Activated CD8-positive, alpha-beta memory T cell treated with anti-CD3 and anti-CD28 coated beads for 4 hours (primary cell): Measurements from ENCODE around the gene HNRNPK.

Experiments used
- DNase-seq, 2 donors: peaks; one replicate each; pipeline ENCODE4 v3.0.0-alpha.2; 2020; ENCODE audit warnings: low read depth in 2 of 2

HNRNPK gene

DNA sequence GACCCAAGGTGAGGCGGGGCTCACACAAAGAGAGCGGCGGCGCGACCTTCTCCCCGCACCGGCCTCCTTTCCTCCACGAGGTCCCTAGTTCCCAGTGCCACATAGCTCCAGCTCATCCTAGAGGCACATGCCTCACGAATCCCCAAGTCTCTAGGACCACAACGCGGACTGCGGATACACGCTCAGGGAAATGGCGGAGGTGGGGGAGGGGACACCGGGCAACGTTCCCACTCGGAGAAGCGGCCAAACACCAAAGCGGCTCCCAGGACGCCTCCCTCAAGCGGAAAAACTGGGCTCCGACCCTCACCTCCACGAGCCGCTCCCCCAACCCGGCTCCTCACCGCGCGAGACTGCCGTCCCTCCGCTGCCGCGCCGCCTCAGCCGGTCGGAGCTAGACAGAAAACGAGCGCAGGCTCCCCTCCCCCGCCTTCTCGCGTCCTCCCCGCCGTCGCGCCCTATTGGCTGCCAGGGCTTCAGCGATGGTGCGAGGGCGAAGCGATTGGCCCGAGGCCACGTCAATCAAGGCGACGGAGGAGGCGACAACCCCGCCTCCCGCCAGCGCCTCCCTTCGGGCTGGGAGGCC, at the start of gene HNRNPK:
Gene HNRNPK, minus strand, starts transcription at position 404 of the 583 bp plus-strand sequence. CDS start 1,963 bp downstream, outside the sequence.
- DNase-seq, result peak; percentile 98

DNA sequence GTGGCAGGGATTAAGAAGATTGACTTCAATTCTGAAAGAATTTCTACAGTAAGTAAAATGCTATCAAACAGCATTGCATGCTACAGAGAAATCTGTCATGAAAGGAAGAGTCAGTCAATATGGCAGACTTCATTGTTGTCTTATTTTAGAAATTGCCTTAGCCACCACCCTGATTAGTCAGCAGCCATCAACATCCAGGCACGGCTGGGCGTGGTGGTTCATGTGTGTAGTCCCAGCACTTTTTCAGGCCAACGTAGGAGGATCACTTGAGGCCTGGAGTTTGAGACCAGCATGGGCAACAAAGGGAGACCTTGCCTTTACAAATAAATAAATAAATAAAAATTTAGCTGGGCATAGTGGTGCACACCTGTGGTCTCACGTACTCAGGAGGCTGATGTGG, 47.2 kb upstream of the HNRNPK start:
- no peak for DNase-seq

DNA sequence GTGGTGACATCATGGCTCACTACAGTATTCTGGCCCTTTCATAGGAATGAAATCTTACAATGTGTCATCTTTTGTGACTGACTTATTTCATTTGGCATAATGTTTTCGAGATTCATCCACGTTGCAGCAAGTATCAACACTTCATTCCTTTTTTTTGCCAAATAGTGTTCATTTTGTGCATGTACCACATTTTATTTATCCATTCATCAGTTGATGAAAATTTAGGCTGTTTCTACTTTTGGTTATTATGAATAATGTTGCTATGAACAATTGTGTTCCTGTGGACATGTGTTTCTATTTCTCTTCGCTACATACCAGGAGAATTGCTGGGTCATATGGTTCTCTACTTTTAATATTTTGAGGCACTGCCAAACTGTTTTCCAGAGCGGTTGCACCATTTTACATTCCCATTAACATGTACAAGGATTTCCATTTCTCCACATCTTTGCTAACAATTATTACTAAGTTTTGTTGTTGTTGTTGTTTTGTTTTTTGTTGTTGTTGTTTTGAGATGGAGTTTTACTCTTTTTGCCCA, 44.1 kb upstream of the HNRNPK start:
- no peak for DNase-seq

DNA sequence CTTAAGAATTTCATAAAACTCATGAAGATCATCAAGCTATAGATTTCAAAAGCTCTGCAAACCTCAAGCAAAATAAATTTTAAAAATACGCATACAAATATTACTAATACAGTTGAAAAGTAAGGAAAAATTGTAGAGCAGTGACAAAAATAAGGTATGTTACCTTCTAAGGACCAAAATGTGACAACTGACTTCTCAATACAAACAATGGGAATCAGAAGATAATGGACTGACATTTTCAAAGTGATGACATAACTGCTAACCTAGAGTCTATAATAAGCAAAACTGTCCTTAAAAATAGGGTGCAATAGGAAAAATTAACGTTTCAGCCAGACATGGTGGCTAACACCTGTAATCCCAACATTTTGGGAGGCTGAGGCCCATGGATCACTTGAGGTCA, 27.6 kb upstream of the HNRNPK start:
- DNase-seq, result no peak

DNA sequence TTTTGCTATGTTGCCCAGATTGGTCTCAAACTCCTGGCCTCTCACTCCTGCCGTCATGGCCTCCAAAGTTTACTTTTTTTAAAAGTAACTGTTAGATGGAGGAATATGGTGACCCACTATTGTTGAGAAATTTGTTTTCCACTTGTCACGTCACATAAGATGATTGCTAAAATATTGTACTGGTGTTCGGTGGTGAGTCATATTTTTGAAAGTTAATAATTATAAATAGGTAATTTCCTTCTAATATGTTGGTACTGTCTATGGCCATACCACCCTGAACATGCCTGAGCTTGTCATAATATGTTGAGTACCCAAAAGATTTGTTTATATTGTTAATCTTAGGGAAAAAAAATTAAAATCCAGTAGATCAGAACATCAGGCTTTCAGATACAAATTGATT, 23.2 kb upstream of the HNRNPK start:
- no peak for DNase-seq

DNA sequence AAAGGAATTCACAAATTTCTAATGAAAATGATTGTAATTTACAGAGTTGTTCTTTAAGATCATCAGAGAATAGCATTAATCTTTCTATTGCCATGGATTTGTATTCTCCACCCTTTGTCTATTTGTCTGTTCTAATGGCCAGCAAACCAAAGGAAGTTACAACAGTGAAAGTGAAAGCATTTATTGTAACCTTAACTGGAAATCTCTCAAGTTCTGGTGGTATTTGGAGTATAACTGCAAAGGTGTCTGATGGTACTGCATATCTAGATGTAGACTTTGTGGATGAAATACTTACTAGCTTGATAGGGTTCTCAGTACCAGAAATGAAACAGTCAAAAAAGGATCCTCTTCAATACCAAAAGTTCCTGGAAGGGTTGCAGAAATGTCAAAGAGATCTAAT, 22.3 kb upstream of the HNRNPK start:
- no peak for DNase-seq

DNA sequence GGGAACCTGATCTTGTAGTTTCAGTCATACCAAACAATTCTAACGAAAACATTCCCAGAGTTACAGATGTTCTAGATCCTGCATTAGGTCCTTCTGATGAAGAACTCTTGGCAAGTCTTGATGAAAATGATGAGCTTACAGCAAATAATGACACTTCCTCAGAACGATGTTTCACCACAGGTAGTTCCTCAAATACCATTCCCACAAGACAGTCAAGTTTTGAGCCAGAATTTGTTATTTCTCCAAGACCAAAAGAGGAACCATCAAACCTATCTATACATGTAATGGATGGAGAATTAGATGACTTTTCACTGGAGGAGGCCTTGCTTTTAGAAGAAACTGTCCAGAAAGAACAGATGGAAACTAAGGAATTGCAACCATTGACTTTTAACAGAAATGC, 21.6 kb upstream of the HNRNPK start:
- DNase-seq, result no peak

DNA sequence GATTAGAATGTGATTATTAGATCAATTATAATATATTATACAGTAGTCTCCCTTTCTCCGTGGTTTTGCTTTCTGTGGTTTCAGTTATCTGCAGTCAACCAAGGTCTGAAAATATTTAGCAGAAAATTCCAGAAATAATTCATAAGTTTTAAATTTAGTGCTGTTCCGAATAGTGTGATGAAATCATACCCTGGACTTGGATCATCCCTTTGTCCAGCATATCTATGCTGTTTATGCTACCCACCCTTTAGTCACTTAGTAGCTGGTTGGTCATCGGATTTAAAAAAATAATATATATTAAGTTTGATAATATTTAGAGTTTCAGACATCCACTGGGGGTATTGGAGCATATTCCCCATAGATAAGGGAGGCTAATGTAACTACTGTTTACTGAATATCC, 20.2 kb upstream of the HNRNPK start:
- DNase-seq, result no peak

DNA sequence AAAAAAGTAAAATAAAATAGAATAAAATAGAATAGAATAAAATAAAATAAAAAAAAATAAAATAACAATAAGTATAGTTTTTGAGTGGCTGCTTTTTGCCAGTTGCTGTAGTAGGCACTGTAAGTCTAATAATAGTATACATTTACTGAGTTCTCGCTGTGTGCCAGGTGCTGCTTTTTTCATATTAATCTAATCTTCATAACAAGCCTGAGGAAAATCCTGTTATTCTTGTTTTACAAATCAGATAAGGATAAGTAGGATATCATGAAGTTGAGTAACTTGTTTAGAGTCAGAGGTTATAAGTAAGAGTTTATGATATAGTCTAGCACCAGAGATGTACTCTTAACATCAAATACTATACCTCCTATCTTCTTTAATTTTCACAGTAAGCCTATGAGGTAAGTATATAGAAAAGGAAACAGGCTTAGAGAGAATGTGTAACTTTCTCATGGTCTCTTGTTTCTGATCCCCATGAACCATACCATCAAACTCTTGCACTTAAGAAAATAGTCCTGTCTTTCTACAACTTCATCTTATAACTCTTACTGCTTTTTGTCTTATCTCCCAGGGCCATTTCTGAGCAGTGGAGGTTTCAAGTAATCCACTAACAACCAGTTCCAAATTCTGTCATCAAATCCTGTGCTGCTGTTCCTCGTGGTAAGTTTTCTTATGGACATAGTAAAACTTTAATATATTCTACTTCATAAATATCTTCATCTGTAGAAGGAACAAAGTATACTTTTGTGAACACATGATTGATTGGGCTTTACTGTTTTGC, 19.3 kb upstream of the HNRNPK start:
- DNase-seq, result no peak

DNA sequence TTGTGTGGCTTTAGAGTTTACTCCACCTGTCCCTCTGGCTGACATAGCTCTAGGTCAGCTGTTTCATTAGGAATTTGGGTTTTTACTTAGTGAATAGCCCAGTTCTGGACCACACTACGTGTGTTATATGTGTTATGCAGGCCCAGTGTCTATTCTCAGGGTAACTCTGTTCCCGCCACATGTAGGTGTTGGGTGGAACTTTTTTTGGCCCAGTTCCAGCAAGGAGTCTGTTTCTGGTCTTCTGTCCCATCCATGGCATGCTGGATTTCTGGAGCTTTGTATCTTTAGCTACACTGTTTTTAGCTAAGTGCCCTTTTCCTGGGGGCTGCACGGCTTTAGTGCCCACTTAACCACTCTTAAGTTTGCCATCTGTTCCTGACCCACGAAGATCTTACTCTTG, 16.1 kb upstream of the HNRNPK start:
- DNase-seq, result no peak

DNA sequence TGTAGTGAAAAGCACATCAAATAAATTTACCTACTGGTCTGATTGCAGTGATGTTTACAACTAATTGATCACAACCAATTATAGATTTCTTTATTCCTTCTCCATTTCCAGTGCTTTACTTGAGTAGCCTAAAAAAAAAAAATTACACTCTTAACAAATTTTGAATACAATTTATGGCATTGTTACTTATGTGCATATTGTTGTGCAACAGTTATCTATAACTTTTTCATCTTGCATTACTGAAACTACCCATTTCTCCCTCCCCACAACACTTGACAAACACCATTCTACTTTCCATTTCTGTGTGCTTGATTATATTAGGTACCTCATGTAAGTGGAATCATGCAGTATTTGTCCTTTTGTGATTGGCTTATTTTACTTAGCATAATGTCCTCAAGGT, 12.9 kb upstream of the HNRNPK start:
- DNase-seq, result no peak

DNA sequence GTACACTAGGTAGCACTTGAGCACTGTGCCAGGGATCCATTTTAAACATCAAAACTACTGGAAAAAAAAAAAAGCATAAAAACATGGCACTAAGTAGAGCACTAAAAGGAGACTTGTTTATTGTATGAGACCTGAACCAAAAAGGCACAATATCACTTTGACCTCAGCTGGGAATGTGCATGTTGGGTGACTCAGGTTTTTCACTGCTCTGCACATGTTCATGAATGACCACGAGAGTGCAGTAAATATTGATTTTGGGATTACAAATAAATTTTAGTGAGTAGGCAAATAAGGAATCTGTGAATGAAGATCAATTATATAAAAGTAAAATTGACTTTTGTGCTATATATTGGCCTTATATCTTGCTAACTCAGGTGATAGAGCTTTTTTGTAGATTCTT, 12.4 kb upstream of the HNRNPK start:
- no peak for DNase-seq

DNA sequence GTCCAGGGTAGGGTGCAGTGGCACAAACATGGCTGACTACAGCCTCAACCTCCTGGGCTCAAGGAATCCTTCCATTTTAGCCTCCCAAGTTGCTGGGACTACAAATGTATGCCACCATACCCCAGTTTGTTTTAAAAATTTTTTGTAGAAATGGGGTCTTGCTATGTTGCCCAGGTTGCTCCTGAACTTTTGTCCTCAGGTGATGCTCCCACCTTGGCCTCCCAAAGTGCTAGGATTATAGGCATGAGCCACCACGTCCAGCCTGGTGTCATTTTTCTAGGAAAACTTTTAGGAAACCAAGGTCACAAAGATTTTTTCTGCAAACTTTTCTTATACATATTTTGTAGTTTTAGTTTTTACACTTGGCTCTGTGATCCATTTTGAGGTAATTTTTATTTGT, 11.3 kb upstream of the HNRNPK start:
- DNase-seq, result no peak

DNA sequence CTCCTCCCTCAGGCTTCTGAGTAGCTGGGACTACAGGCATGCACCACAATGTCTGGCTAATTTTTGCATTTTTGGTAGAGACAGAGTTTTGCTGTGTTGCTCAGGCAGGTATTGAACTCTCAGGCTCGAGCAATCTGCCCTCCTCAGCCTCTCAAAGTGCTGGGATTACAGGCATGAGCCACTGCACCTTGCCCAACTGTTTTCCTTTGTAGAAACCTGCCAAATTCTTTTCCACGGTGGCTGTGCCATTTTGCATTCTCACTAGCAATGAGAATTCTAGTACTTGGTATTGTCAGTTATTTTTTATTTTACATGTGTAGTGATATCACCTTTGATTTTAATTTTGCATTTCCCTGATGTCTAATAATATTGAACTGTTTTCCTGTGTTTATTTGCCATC, 8.4 kb upstream of the HNRNPK start:
- DNase-seq, result no peak

DNA sequence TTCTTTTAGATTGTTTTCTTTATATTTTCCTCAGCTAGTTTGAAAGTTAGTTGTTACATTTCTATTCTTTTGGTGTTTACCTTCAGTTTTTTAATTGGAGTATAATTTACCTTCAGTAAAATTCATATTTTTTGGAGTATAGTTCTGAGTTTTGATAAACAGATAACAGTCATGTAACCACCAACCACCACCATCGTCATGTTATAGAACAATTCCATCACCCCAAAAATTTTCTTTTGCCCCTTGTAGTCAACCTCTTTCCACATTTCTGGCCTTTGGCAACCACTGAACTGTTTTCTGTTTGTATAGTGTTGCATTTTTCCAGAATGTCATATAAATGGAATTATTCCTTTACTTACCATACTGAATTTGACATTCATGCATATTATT, 7.4 kb upstream of the HNRNPK start:
- DNase-seq, result no peak

DNA sequence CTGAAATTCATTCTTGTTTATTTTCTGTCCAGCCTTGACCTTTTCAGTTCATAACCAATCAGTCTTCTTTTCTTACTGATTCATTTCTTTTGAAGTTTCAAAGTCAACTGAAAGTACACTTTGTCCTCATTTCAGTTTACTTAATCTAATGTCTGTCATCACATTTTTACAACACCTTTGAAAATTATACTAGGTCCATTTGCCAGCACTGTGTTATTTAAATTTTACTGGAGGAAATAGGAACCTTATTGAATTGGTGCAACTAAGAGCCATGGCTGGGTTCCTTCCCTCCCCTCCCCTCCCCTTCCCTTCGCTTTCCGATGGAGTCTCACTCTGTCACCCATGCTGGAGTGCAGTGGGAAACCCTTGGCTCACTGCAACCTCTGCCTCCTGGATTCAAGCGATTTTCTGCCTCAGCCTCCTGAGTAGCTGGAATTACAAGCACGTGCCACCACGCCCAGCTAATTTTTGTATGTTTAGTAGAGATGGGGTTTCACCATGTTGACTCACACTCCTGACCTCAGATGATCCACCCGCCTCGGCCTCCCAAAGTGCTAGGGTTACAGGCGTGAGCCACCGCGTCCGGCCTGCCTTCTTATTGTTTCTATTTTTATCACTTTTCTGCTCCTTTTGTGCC, 6.9 kb upstream of the HNRNPK start:
- no peak for DNase-seq

DNA sequence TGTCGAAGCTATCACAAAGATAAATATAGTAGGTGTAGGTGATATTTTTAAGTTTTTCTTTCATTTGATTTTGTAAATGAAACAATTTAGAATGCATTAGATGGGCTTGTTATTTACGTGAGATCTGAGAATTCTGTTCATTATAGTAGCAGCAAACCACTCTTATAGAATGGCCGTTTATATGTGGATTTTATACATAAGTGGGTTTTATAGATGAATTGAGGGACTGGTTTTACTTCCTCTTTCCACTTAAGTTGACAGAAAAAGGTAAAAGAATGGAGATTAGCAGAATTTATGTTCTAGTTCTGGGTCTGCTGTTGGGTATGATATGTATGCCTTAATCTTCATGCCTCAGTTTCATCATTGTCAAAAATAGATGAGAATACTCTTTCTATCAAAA, 6.2 kb upstream of the HNRNPK start:
- no peak for DNase-seq

DNA sequence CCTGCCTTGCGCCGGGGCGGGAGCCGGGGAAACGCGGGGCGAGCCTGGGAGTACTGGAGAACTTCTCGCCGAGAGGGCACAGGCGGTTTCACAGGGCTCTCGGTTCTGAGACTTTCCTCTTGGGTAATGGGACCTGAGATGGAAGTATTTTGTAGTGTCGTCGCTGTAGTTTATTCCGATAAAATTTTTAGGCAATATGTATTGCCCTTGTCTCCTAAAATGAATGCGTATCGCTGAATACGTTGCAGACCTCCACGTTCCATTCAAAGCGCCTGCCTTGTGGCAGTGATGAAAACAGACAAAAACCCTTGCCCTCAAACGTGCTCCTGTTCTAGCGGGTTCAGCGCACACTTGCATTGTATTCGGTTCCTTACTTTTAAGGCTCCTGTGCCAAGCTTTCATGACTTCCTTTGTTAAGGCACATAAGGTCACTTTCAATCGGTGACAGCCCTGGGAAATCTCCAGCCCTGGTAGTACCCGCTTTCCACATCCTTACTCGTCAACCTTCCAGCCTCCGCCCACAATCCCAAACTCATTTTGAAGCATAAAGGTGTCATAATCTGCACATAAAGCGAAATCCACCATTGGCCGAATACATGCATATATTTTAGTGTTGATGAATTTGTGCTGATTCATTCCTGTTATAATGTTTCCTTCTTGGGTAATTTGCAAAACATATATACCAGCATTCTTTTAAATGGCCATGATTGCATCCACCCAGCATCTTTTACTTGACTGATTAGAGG, 1.3 kb upstream of the HNRNPK start:
- no peak for DNase-seq

DNA sequence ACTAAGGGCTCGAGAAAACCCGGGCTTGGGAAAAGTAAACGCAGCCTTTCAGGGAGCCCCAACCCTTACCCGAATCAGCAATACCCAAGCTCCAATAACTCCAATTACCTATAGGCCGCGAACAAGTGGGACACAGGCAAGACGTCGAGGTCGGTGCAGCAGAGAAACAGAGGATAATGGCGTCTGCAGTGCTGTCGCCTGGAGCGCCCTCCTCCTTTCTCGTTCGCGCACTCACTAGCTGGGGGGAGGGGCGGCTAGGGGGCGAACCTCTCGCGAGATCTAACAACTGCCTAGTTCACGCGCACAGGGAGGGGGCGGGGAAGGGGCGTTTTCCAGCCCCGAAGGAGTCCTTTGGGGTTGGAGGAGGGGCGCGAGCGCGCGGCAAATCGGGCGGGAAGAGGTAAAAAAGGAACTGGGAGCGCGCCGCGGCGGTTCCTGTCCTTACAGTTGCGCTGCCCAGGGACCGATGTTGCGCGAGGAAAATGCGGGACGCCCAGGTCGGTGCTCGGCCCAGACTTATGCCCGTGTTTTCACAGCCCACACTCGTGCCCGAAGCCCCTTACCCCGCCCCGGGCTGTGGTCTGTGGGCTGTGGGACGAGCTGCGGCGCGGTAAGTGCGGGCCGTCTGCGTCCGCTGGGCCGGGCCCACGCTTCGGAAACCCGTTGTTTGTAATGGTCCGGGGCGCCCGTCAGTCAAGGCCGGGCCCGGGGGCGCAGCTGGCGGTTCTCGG, 545 bp upstream of the HNRNPK start, which contains the start of gene RMI1:
Gene RMI1, plus strand, starts transcription at position 411 of the 731 bp plus-strand sequence. CDS start 20,182 bp downstream, outside the sequence.
- peak; percentile 98 to 99 for DNase-seq

DNA sequence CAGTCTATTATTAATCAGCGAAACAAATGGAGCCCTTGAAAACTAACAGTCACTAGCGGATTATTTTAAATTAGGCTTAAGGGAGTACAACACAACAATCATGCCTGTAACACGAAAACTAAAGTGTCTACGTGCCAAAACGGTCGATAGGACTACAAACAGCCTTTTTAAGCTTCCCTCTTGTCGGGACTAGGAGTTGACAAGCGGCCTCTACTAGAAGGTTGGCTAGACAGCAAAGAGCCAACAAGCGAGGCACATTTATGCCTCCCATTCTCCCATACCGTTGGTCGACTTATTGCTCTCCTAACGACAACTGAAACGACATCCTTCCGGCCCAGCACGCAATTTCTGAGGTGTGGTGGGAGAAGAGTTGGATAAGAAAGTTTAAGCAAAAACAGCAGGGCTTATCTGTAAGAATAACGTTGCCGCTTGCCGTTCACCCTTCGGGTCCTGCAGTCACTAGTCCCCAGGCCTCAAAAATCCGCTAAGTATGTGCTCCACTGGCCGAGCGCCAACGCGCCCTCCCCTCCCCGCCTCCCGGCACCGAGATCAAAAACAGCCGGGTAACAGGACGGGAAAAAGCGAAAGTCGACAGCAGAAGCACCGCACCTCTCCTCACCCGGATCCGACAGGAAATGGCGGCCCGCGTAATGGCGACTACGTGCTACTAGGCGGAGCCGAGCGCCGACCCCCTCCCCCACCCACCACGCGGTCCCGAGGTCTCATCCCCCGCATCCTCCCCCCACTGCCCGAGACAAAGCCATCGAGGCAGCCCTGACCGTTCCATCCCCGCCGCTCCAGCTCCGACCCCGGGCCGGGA, 813 bp downstream of the HNRNPK start:
- peak; percentile 73 to 82 for DNase-seq

DNA sequence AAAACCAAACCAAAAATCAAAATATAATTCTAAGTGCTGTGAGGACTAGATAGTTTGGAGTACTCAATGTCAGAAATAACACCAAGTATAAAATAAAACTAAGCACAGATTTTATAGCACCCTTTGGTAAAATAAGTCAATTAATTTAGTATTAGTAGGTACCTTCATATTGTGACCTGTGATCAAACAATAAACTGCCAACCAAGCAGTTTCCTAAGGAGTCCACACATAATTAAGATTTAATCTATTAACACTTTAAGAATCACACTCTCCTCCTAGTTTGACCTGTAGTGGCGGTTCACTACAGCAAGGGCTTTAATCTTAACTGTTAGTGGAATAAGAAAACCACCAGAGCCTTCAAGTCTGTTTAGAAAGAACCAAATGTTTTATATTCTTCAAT, 2.8 kb downstream of the HNRNPK start:
- no peak for DNase-seq
